ENCODE results near the gene APLF. TPM values are rescaled to one million over a fixed set of nuclear protein-coding genes. Genes with fewer than 3 reads are reported as not detected.

APLF gene
- total and polyA plus RNA-seq, 2 donors (not counting 3 experiments of a cell fraction or from before 2014, with no cell fraction given): 0.75 to 2.3 TPM

GRCh38 chr2:68506170-68506569 is 38.8 kb downstream of the APLF start:
- ChIA-PET CTCF (interaction anchor here (0.9 to 7.5 kb wide), 5 partner anchors 18 to 246 kb away, joined by 3 to 35 read pairs (median 5); no protein-coding TSS in a partner anchor), POLR2A (no interaction called here)
- dilution Hi-C loops (cut with MboI; ENCODE audit: extremely low pct_ligation_motif_present, low sequenced_read_pairs) (no loop called here), intact Hi-C loops (cut with micrococcal nuclease) (no loop called here)
- Histone ChIP-seq H3K27ac (ENCODE audit: insufficient read depth, low read depth, low read length) (no peak overlapping the region), H3K4me3 (replicated peaks in 1 of 3; ENCODE audit: insufficient read depth in 1 of 3, low read depth in 1 of 3, low read length in 3 of 3) (no peak overlapping the region), H3K27me3 (ENCODE audit: control insufficient read depth in 2 of 2, insufficient read depth in 2 of 2, low read length in 2 of 2) (no peaks in the 10 kb centered on the region), H3K9me1 (replicated peaks; ENCODE audit: control insufficient read depth, extremely low read depth, insufficient read depth, low read length) (no peaks in the 10 kb centered on the region), H3K9ac (replicated peaks; ENCODE audit: extremely low read depth, insufficient read depth, low read length) (no peak overlapping the region), H3K9me3 (replicated peaks; ENCODE audit: control insufficient read depth, insufficient read depth, low read length) (no peaks in the 10 kb centered on the region), H4K20me1 (replicated peaks; ENCODE audit: control insufficient read depth, extremely low read depth, insufficient read depth, low read length) (no peaks in the 10 kb centered on the region), H3K79me2 (ENCODE audit: control insufficient read depth, insufficient read depth, low read length) (no peaks in the 10 kb centered on the region), H3K4me2 (ENCODE audit: insufficient read depth, low read length) (no peak overlapping the region), H2AFZ (ENCODE audit: low read depth, low read length) (no peak overlapping the region), H3K4me1 (ENCODE audit: control insufficient read depth, extremely low read depth, insufficient read depth, low read length) (no peaks in the 10 kb centered on the region), H3K36me3 (ENCODE audit: control insufficient read depth in 2 of 2, extremely low read depth in 1 of 2, insufficient read depth in 2 of 2, low read length in 2 of 2) (no peaks in the 10 kb centered on the region)
- no peak for TF ChIP-seq MYC (IDR thresholded peaks at IDR 0.05; ENCODE audit: low read depth, low read length)
- no peak for TF ChIP-seq JUN (IDR thresholded peaks at IDR 0.05; ENCODE audit: borderline replicate concordance, insufficient read depth, insufficient read length, low read depth)
- no peak for TF ChIP-seq MAX (IDR thresholded peaks at IDR 0.05; ENCODE audit: insufficient read depth, insufficient read length)
- no peak for TF ChIP-seq GATA2 (IDR thresholded peaks at IDR 0.05; ENCODE audit: insufficient read depth, insufficient read length, low read depth, low read length)
- no peak for TF ChIP-seq FOS (IDR thresholded peaks at IDR 0.05; ENCODE audit: borderline replicate concordance, insufficient read depth, low read length)
- TF ChIP-seq POLR2A (IDR thresholded peaks at IDR 0.05; ENCODE audit: low read depth, low read length): no peak
- no peak for TF ChIP-seq CTCF (IDR thresholded peaks at IDR 0.05; ENCODE audit: extremely low read depth in 1 of 2, insufficient read depth in 1 of 2, low read depth in 1 of 2, low read length in 2 of 2)
- no peak for TF ChIP-seq EZH2 (IDR thresholded peaks at IDR 0.05; ENCODE audit: borderline replicate concordance, low read depth, low read length, severe bottlenecking)
- TF ChIP-seq POLR2AphosphoS5 (IDR thresholded peaks at IDR 0.05; ENCODE audit: insufficient read depth, low read depth, low read length): no peak
- DNase-seq (ENCODE audit: low read depth, low spot score) (no peak), FAIRE-seq (no peak)
- no TSS peak for BruUV-seq (replicated peaks)
